ENCODE results near the gene EFNB1.

EFNB1 gene

DNA sequence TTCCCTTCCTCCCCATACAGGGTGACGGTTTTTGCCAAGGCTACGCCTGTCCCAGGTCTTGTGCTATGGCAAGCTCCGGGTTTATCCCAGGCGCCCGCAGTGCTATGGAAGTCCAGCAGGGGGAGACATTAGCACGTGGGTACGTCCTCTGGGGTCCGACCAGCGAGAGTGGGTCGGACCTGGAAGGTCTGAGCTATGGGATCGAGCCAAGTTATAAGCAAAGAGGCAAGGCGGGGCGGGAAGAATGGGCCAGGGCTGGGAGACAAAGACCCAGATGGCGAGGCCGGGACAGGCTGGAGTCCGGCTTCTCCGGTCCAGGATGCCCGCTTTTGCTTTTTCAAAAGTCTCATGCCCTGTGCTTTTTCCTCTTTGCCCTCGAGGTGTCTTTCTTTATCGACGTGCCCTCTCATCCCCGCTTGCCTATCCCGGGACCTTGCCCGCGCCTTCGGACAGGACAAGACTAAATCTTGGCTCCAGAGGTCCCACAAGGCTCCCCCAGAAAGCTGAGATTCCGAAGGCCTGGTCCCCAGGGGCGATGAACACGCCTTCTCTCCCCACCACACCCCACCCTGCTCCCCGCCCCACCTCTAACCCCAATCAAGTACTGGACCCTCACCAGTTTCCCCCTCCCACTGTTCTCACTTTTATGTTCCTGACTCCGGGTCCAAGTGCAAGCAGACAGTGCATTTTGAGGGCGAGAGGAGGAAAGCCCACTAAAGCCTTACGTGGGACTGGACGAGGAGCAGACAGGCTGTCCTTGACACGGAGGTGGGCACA, 785 bp upstream of the EFNB1 start:
- DNase-seq, result peak; percentile 65

DNA sequence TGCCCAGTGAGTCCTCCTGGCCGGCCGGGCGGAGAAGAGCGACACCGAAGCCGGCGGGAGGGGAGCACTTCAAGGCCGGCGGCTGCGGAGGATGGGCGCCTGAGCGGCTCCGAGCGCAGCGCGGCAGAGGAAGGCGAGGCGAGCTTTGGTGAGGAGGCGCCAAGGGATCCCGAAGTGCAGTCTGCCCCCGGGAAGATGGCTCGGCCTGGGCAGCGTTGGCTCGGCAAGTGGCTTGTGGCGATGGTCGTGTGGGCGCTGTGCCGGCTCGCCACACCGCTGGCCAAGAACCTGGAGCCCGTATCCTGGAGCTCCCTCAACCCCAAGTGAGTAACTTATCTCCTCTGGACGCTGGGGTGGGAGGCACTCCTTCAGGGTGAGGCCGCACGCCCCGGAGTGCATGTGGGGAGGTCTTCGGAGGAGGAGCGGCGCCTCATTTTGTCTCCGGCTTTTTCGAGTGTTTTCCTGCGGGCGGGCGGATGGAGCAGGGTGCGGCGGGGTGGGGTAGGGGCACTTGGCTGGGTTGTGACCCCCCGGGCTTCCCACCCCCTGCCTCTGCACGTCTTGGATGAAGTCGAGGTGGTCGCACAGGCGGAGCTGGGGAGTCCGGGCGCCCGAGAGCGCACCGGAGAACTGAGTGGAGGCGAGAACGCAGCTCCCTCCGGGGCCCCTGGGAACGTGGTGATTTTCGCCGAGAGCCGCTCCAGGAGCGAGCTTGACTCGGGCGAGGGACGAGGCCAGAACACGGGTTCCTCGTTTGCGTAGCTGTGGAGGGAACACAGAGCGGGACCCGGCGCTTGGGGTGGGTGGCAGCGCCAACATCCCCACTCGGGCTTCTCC, 979 bp downstream of the EFNB1 start:
- DNase-seq, result peak; percentile 38

DNA sequence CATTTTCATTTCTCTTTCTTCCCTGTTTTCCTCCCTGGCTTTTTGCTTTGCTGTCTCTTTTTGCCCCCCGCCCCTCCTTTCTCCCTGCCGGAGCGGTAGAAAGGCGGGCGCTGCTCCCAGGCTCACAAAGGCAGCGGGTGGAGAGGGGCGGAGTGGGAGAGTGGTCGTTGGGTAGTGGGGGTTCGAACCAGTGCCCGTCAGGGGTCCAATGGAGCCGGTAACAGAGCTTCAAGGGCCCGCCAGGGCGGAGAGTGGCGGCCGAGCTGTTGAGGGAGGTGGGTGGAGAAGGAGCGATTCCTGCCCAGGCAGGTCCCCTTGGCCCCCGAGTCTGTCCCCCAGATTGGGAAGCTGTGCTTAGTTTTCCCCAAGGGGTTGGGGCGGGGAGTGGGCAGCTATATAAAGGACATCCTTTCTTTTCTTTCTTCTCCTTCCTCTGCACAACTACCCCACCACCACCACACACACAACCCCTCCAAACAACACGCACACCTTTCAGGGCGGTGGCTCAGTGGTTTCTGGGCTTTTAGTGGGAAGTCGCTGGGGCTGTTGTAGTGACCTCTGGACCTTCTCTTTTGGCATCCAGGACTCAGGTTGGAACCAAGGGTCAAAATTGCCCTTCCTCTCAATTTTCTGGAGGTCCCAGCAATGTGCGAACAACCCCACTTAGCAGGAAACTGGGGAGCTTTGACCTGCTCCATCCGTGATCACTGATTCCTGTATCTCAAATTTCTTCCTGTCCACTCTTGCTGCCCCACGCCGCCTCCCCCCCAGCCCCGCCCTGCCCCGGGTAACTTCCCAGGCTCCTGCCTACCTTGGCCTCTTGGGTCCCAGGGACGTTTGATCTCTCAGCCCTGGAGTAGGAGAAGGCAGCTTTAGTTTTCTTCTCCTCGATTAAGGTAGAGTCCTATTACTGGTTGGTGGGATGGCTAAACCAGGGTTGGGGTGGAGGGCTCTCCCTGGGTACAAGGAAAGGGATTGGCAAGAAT, 1.9 kb downstream of the EFNB1 start:
- no peak for DNase-seq

DNA sequence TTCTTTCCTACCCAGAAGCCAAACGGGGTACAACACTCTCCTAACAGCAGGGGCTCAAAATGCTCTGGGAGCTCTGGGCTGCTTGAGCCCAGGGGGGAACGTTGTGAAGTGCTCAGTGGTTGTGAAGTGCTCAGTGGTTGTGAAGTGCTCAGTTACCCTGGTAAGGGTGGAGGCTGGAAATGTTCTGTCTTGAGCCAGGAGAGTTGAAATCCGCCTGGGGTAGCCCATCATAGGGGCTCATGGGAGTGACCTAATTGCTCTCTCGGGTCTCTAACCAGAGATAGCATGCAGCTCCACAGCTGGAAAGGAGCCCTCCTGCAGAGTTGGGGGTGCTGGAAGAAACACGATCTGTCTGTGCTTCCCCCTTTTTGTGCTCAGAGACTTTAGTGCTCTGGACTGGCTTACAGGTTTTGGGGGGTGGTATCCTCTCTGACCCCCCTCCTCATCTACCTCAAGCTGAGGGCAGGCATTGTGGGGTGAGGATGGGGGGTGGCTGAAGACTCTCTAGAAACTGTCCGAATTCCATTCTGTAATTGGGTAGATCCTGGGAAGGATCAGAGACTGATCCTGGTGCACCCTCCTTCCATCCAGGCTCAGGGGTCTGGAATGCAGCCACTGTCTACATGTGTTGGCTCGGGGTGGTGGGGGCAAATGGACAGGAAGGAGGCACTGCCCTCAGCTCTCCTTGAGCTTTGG, 2.7 kb downstream of the EFNB1 start:
- DNase-seq, result no peak

DNA sequence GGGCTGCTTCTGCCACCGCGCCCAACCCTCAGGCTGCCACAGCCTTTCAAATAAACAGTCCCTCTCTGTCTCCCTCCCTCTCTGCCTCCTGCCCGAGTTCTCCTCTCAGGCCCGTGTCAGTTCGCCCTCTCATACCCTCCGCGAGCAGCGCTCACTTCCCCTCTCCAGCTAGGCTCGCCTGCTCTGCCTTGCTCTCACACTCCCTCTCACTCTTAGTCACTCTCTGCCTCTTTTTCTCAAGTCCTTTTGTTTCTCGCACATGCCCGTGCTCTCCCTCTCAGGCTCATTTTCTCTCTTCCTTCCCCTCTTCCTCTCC, 3.2 kb downstream of the EFNB1 start:
- DNase-seq, result peak; percentile 76

DNA sequence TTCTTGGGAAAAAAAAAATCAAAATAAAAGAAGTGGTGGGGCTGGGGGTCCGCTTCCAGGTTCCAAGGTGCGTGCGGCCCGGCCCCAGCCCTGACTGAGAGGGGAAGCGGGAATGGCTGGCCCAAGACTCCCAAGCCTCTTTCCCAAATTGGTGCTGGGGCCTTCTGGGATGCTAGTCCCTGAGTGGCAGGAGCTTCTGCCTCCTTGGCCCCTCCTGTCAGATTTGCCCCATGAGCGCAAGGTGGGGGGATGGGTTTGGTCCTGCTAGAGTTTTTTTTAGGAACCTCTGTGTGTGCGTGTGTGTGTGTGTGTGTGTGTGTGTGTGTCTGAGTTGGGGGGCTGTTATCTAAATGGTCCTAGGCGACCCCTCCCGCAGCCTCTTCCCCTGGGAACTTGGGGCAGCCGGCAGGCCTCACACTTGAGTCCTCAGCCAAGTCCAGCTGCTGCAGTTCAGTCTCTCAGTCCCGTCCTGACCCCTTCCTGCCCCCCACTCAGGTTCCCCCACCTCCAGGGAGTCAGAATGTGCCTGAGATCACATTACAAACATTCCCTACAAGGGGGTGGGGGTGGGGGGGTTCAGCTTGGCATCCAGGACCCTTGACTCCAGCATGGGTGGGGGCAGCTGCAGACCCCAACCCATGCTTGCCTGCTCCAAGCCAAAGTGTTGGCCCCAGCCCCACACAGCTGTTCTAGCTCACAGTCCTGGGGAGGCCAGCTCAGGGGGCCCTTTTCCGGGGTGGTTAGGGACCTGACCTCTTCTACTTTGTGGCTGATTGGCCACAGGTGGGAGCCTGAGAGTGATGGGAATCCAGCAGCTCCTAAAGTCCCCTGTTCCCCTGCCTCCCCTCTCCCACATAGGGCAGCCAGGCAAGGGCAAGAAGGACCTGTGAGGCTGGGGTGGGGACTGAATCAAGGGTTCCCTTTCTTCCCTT, 4.0 kb downstream of the EFNB1 start:
- DNase-seq, result no peak

DNA sequence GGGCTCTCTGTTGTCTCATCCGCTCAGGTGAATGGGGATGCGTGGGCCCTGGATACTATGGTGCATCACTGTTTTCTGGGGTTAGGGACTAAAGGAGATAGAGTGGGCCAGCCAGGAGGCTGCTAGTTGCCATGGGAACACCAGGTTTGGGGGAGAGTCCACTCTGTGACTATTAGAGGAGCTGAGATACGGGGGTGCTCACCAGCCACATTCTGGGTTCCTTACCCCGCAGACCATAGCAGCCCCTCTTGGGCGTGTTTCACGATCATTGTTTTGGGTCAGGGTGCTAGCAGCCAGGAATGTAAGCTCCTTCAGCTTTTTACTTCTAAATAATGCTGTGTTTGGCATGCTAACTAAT, 4.6 kb downstream of the EFNB1 start:
- no peak for DNase-seq

DNA sequence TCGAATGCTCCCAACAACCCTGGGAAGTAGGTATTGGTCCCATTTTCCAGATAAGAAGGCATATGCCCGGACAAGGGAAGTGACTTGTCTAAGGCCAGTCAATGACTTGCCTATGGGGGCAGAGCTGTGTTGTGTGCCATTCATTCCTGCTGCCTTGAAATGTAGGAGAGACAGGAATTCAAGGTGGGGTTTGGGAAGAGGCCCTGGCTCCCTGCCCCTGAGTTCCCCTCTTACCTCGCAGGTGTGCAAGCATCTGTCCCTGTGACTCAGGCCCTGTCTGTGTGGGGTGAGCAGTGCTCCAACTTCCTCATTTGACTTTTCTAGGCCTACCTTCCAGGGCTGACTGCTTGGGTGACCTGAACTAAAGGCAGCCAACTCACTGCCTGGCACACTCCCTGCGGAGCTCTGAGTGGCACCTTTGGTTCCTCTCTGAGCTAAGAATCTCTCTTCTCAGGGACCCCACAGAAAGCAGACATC, 5.1 kb downstream of the EFNB1 start:
- DNase-seq, result no peak

DNA sequence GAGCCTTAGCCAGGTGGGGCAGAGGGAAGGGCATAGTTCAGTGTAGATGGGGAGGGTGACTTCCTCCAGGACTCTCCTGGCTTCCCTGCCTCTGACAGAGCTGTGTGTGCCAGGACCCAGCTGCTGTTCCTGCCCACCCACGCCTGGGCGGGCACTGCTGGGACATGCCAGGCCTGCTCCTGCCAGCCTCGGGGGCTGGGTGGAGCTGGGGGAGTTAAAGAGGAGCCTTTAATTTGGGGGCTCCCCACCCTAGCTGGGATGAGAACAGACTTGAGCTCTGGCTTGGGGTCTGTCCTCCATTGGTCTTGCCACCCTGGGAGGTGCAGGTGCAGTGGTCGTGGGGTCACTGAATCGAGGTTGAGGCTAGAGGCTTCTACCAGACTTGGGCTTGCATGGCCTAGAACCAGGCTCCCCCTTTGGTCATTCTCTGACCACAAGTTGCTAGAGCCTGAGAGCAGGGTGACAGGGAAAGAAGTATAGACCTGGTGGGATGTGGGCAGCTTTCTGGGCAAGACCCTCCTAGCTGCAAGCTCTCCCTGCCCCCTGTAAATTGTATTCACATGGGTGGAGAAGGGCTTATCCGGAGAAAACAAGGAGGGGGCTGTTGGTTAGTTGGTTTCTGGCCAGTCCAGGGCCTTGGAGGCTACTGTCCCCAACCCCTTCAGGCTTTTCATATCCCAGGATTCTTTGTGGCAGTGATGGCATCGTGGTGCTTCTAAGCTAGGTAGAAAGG, 5.7 kb downstream of the EFNB1 start:
- no peak for DNase-seq

DNA sequence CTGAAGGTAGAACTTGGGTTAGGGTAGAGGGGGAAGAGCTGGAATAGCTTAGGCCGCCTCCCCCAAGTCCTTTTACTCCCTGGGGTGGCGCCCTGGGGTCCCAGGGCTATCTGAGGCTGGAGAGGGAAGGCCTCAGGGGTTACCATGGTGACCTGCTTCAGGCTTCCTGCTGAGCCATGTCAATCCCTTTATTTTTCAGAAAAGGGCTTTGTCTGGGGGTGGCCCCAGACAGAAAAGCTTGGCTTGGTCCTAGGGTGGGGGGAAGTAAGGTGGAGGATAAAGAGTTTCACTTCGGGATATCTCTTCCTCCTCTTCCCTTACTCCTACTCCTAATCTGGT, 6.3 kb downstream of the EFNB1 start:
- no peak for DNase-seq

DNA sequence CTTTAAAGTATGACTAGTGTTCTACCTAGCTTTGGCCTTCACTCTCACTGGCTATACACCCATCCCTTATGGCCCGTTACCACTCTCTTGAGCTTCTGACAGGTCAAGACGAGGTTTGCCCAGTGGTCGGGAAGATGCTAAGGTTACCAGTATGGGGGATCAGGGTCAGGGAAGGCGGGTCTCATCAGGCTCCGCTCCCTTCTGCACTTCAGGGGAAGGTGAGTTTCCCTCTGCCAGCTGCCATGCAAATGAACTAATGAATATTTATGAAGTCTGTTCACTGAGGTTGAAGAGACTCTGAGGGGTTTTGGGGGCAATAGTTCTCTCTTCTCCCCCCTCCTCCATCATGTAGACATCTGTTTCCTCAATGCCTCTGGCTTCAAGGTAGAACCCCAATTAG, 6.6 kb downstream of the EFNB1 start:
- DNase-seq, result no peak

DNA sequence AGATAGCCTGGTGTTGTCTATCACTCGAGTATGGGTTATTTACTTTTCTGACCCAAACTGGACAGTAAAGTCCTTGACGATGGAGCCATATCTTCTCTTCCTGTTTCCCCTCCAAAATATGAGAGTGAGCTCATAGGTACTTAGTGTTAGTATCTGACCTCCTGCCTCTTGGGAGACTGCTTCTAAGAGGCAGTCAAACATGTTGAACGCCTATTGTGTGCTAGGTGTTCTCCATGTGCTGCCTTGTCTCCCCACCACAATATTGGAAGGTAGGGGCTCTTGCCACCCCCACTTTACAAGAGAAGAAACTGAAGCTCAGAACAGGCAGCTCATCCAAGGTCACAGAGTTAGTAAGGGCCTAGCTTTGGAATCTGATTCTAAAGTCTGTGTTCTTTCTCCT, 8.3 kb downstream of the EFNB1 start:
- DNase-seq, result no peak

DNA sequence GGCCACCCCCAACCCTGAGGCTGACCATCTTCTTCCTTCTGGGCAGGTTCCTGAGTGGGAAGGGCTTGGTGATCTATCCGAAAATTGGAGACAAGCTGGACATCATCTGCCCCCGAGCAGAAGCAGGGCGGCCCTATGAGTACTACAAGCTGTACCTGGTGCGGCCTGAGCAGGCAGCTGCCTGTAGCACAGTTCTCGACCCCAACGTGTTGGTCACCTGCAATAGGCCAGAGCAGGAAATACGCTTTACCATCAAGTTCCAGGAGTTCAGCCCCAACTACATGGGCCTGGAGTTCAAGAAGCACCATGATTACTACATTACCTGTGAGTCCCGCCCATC, 9.7 kb downstream of the EFNB1 start:
- no peak for DNase-seq

DNA sequence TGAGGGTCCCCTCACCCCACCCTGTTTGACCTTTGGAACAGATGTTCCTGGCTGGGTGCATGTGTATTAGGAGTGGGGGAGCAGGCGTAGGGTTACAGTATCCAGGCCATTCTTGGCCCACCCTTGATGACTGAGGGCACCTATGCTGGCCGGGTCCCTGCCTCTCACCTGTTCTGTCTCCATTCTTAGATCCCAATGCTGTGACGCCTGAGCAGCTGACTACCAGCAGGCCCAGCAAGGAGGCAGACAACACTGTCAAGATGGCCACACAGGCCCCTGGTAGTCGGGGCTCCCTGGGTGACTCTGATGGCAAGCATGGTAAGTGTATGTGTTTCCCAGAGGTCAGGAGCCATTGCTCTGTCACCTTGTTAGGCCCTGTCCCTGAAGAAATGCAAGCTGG, 10.9 kb downstream of the EFNB1 start:
- no peak for DNase-seq

DNA sequence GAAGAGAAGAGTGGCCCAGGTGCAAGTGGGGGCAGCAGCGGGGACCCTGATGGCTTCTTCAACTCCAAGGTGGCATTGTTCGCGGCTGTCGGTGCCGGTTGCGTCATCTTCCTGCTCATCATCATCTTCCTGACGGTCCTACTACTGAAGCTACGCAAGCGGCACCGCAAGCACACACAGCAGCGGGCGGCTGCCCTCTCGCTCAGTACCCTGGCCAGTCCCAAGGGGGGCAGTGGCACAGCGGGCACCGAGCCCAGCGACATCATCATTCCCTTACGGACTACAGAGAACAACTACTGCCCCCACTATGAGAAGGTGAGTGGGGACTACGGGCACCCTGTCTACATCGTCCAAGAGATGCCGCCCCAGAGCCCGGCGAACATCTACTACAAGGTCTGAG, 11.4 kb downstream of the EFNB1 start:
- no peak for DNase-seq

DNA sequence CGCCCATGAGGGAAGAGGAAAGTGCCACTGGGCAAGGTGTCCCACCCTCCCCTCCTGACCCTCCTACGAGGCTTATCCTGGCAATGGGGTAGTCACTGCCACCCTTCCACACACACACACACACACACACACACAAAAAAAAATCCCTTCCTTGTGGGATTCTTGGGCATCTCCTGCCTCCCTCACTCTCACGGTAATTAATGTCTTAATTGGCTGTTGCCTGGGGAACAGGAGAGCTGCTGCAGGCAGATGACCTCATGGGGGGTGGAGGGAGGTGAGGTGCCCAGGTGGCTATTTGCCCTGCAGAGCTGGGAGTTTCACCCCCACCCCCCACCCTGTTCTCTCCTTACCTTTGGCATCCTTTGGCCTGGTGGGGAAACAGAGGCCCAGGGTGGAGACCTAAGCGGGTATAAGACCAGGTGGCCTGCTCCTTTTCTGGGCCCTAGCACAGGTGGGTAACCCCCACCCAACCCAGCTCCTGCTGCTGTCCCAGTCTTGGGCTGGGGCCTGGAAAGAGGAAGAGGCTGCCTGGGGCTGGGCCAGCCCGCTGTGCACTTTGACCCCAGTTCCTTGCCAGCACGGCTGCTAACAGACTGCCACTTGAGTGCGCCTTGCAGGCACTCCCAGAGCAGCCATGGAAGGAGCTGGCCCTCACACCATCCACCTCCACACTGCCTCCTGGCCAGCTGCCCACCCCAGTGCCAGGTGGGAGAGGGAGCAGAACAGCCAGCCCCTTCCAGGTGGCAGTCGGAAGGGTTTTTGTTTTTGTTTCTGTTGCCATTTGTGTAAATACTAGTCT, 12.6 kb downstream of the EFNB1 start:
- no peak for DNase-seq

DNA sequence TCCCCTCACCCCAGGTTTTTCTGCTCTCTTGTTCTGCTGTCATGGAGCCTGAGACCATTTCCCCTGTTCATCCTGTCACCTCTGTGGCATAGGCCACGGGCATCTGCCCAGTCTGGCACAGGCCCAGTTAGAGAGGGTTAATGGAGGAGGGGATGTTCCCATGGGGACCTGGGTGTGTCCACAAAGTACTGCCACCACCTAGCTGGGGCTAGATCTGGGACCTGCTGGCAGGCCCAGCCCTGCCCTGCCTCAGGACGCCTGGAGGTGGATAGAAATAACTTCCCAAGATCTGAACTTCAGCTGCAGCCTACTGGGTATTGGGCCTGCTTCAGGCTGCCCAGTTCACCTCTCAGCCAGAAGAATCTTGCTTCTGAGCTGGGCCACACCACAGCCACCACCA, 13.5 kb downstream of the EFNB1 start:
- no peak for DNase-seq

DNA sequence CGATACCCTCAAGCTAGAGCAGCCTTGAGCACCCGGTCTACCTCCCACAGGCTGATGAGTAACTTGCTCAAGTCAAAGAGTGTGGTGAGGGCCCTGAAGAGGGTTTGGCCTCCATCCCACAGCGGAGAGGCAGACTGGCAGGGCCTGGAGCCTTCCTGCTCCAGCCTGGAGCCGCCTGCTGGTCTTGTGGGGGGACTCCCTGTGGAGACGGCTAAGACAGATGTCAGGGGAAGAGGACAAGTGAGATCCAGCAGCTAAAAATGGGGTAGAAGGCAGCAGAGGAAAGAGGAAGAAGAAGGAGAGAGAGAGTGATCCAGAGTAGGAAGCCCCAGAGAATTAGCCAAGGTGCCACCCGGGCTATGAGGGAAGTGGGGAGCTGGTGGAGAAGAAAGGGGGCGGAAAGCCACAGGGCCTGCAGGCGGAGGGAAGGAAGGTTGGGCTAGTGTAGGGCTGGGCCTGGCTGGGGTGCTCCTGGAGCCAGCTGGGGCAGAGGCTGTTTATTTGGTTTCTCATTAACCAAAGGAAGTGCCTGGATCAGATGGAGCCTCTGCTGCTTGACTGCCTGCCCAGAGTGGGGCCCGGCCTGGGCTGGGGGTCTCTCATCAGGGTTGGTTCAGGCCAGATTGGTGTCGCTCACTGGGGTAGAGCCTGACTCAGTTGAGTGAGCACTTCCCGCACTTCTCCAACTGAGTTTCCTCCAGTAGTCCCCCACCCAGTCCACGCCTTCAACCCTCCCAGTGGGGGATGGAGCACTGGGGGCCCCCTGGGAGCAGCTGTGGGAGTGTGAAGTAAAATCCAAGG, 14.2 kb downstream of the EFNB1 start:
- DNase-seq, result peak; percentile 57

DNA sequence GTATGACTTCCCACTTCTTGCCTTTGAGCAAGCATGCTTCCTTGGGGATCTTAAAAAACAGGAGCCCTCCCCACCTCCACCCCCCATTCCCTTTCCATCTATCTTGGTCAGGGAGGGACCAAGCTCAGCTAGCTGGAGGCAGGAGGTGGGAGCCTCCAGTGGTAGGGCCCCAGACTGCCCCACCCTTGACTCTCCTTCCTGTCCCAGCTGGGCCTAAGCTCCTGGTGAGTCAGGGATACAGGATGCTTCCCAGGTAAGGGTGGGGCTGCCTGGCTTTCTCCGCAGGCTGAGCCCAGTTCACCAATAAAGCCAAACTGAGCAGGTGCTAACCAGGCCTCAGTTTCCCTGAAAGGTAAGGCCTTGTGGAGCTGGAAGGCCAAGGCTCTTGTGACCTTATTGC, 15.2 kb downstream of the EFNB1 start:
- no peak for DNase-seq
